Measurements from ENCODE around the gene WNT7A. TPM values are rescaled to one million over a fixed set of nuclear protein-coding genes. Genes with fewer than 3 reads are reported as not detected.
A peak's percentile ranks its signal among the peaks of the same experiment; 100 is the strongest.

WNT7A gene
- total and polyA plus RNA-seq, 4 donors: not detected

- WGBS: 42% methylated on average over 11 of the region's 11 CpGs
- H3K4me3 ChIP-seq (ENCODE audit: low read depth in 1 of 3, low read length in 3 of 3): no peak overlapping the region
- no peak for DNase-seq (ENCODE audit: low spot score)
Measured at GRCh38 chr3:13782501-13782900, 97.4 kb downstream of the WNT7A start.

GRCh38 chr3:13781417-13781816 is 98.5 kb downstream of the WNT7A start:
- H3K9me3 ChIP-seq (ENCODE audit: control insufficient read depth in 4 of 4, low read length in 3 of 4): peaks cover 0 to 2% (median 0%) of the 10 kb centered on the region in 4 donors
- WGBS: 69% methylated on average over 5 of the region's 5 CpGs
- DNase-seq (ENCODE audit: low spot score): no peak
- H3K36me3 ChIP-seq (ENCODE audit: control insufficient read depth in 4 of 4, insufficient read depth in 3 of 4, low read depth in 1 of 4, low read length in 3 of 4): no peaks in the 10 kb centered on the region
- TF ChIP-seq RXRA (IDR thresholded peaks at IDR 0.05) (no peak), JUND (IDR thresholded peaks at IDR 0.05) (no peak), SP1 (IDR thresholded peaks at IDR 0.05) (no peak), YY1 (IDR thresholded peaks at IDR 0.05) (no peak), ATF3 (IDR thresholded peaks at IDR 0.05) (no peak), RAD21 (IDR thresholded peaks at IDR 0.05) (no peak), CTCF (IDR thresholded peaks at IDR 0.05; ENCODE audit: low read depth, low read length, missing input control) (no peak), FOXA1 (IDR thresholded peaks at IDR 0.05) (no peak), HNF4G (IDR thresholded peaks at IDR 0.05) (no peak), FOXA2 (IDR thresholded peaks at IDR 0.05) (no peak), GABPA (IDR thresholded peaks at IDR 0.05 in 1 of 2, conservative IDR thresholded peaks at IDR 0.05 in 1 of 2) (no peak), HNF4A (conservative IDR thresholded peaks at IDR 0.05) (no peak), EGR1 (IDR thresholded peaks at IDR 0.05; ENCODE audit: low read depth in 2 of 2) (no peak), ZBTB33 (IDR thresholded peaks at IDR 0.05) (no peak)
- no peaks in the 10 kb centered on the region for H3K27me3 ChIP-seq (ENCODE audit: control insufficient read depth in 4 of 4, insufficient read depth in 4 of 4, low read length in 3 of 4)
- H3K9ac ChIP-seq (ENCODE audit: low read depth in 1 of 2, low read length in 2 of 2): no peak overlapping the region
- no peaks in the 10 kb centered on the region for H3K4me1 ChIP-seq (ENCODE audit: control insufficient read depth in 4 of 4, insufficient read depth in 4 of 4, low read length in 3 of 4)
- no peak overlapping the region for H3K4me3 ChIP-seq (ENCODE audit: low read depth in 1 of 3, low read length in 3 of 3)
- no peak overlapping the region for H3K27ac ChIP-seq (ENCODE audit: low read depth in 1 of 2, low read length in 2 of 2)

More at GRCh38 chr3:13782501-13782900, 97.4 kb downstream of the WNT7A start:
- TF ChIP-seq CTCF (IDR thresholded peaks at IDR 0.05; ENCODE audit: low read depth, low read length, missing input control): no peak
- TF ChIP-seq NR2F2 (IDR thresholded peaks at IDR 0.05): peak; percentile 16
- TF ChIP-seq RXRA (IDR thresholded peaks at IDR 0.05): no peak
- H3K4me1 ChIP-seq (ENCODE audit: control insufficient read depth in 4 of 4, insufficient read depth in 4 of 4, low read length in 3 of 4): no peaks in the 10 kb centered on the region
- H3K9ac ChIP-seq (ENCODE audit: low read depth in 1 of 2, low read length in 2 of 2): no peak overlapping the region
- no peaks in the 10 kb centered on the region for H3K36me3 ChIP-seq (ENCODE audit: control insufficient read depth in 4 of 4, insufficient read depth in 3 of 4, low read depth in 1 of 4, low read length in 3 of 4)
- H3K27ac ChIP-seq (ENCODE audit: low read depth in 1 of 2, low read length in 2 of 2): no peak overlapping the region
- no peaks in the 10 kb centered on the region for H3K27me3 ChIP-seq (ENCODE audit: control insufficient read depth in 4 of 4, insufficient read depth in 4 of 4, low read length in 3 of 4)
- peaks cover 0 to 2% (median 0%) of the 10 kb centered on the region in 4 donors for H3K9me3 ChIP-seq (ENCODE audit: control insufficient read depth in 4 of 4, low read length in 3 of 4)

All from liver (tissue), 9 donors.